ENCODE measurements around the gene PSMD5. TPM values are rescaled to one million over a fixed set of nuclear protein-coding genes. Genes with fewer than 3 reads are reported as not detected.

The PSMD5 gene
- total RNA-seq, 1 donor from 2014 or later, result 31.4 TPM

DNA sequence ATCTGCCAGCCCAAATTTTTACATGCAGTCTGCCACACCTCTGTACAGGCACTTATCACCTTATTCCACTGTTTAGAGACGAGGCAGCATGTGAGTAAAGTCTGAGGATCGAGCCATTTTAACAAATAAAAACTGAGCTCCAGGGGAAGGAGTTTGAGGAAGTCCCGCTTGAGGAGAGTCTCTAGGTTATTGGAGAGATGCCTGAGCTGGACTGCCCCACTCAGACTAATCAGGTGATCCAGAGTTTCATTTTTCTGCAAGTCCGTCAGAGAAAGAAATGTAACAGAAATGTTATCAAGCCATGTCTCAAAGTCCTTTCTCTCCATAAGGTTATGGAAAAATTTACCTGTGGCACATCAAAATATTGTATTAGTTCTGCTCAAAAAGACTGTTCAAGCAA is 54.8 kb downstream of the PSMD5 start:
- TF ChIP-seq, protein P1, sequence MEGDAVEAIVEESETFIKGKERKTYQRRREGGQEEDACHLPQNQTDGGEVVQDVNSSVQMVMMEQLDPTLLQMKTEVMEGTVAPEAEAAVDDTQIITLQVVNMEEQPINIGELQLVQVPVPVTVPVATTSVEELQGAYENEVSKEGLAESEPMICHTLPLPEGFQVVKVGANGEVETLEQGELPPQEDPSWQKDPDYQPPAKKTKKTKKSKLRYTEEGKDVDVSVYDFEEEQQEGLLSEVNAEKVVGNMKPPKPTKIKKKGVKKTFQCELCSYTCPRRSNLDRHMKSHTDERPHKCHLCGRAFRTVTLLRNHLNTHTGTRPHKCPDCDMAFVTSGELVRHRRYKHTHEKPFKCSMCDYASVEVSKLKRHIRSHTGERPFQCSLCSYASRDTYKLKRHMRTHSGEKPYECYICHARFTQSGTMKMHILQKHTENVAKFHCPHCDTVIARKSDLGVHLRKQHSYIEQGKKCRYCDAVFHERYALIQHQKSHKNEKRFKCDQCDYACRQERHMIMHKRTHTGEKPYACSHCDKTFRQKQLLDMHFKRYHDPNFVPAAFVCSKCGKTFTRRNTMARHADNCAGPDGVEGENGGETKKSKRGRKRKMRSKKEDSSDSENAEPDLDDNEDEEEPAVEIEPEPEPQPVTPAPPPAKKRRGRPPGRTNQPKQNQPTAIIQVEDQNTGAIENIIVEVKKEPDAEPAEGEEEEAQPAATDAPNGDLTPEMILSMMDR (conservative IDR thresholded peaks at IDR 0.05; ENCODE audit: low read depth, low read length), result no peak
- H3K4me3 ChIP-seq (ENCODE audit: low read depth, low read length), result no peak overlapping the region
- no peak for DNase-seq (ENCODE audit: low read depth)

DNA sequence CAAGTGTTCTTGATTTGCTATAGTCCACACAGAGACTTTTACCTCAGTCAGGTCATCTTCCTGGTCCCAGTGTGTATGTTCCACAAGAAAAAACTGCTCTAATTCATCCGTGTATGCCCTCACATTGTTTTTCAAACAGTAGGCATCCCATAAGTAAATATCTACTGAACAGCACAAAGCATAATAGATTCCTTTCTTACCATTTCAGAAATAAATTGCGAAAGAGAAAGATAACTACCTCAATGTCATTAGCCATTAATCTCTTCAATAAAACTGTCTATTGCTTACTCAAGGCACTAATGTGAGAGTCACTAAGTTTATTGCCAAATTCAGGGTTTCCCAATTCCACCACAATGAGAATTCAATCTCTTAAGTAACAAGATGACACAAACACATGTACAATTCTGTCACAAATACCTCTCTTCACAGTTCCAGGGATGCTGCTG is 59.1 kb downstream of the PSMD5 start:
- DNase-seq (ENCODE audit: low read depth), result peak; percentile 60
- no peak overlapping the region for H3K4me3 ChIP-seq (ENCODE audit: low read depth, low read length)
- TF ChIP-seq, protein P1 (conservative IDR thresholded peaks at IDR 0.05; ENCODE audit: low read depth, low read length), result no peak

- DNase-seq (ENCODE audit: low read depth), result no peak
- TF ChIP-seq, protein P1 (conservative IDR thresholded peaks at IDR 0.05; ENCODE audit: low read depth, low read length), result no peak
- no peak overlapping the region for H3K4me3 ChIP-seq (ENCODE audit: low read depth, low read length)
Observed at GRCh38 chr9:120781236-120781635, 61.5 kb downstream of the PSMD5 start.

- TF ChIP-seq, protein P1 (conservative IDR thresholded peaks at IDR 0.05; ENCODE audit: low read depth, low read length), result no peak
- DNase-seq (ENCODE audit: low read depth), result no peak
- H3K4me3 ChIP-seq (ENCODE audit: low read depth, low read length), result no peak overlapping the region
Observed at GRCh38 chr9:120780367-120780766, 62.4 kb downstream of the PSMD5 start.

GRCh38 chr9:120779227-120779626 is 63.5 kb downstream of the PSMD5 start:
- no peak for DNase-seq (ENCODE audit: low read depth)
- no peak overlapping the region for H3K4me3 ChIP-seq (ENCODE audit: low read depth, low read length)
- TF ChIP-seq, protein P1 (conservative IDR thresholded peaks at IDR 0.05; ENCODE audit: low read depth, low read length), result no peak

- no peak overlapping the region for H3K4me3 ChIP-seq (ENCODE audit: low read depth, low read length)
- TF ChIP-seq, protein P1 (conservative IDR thresholded peaks at IDR 0.05; ENCODE audit: low read depth, low read length), result no peak
- DNase-seq (ENCODE audit: low read depth), result no peak
Observed at GRCh38 chr9:120778758-120779157, 64.0 kb downstream of the PSMD5 start.

DNA sequence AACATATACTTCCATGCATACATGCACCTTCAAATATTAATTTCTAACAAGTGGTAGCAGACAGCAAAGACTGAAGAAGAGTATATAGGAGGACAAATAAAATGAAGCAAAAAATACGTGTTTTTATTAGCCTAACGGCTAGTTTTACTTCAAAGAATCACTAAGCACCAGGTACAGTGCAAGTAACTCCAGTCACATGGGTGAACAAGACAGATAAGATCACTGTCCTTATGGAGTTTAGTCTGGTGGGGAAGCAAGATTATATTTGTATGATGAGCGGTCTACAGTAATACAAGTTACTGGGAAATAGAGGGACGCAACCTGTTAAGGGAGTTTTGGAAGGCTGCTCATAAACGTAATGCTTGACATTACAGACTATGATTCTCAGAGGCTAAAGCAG is 65.5 kb downstream of the PSMD5 start:
- no peak overlapping the region for H3K4me3 ChIP-seq (ENCODE audit: low read depth, low read length)
- TF ChIP-seq, protein P1 (conservative IDR thresholded peaks at IDR 0.05; ENCODE audit: low read depth, low read length), result no peak
- DNase-seq (ENCODE audit: low read depth), result no peak

All from epithelial cell of proximal tubule (primary cell).